Breast epithelium (tissue), 3 donors: ENCODE results near the gene TOGARAM2.

Experiments
- POLR2A ChIP-seq: fragments of 450-650 bp; IDR thresholded peaks from one replicate; pipeline ENCODE4 v1.6.1; 2016; ENCODE audit warnings: antibody characterized with exemption, mild to moderate bottlenecking, moderate library complexity
- TF ChIP-seq, protein P1 (sequence below), 3 donors: fragments of 450-650 bp; IDR thresholded peaks; one replicate each; pipeline ENCODE4 v1.5.1; 2016 to 2017; ENCODE audit warnings: antibody characterized with exemption in 3 of 3, mild to moderate bottlenecking in 3 of 3, moderate library complexity in 3 of 3

GRCh38 chr2:29032189-29032588, 51.1 kb downstream of the TOGARAM2 start:
- TF ChIP-seq, protein P1, sequence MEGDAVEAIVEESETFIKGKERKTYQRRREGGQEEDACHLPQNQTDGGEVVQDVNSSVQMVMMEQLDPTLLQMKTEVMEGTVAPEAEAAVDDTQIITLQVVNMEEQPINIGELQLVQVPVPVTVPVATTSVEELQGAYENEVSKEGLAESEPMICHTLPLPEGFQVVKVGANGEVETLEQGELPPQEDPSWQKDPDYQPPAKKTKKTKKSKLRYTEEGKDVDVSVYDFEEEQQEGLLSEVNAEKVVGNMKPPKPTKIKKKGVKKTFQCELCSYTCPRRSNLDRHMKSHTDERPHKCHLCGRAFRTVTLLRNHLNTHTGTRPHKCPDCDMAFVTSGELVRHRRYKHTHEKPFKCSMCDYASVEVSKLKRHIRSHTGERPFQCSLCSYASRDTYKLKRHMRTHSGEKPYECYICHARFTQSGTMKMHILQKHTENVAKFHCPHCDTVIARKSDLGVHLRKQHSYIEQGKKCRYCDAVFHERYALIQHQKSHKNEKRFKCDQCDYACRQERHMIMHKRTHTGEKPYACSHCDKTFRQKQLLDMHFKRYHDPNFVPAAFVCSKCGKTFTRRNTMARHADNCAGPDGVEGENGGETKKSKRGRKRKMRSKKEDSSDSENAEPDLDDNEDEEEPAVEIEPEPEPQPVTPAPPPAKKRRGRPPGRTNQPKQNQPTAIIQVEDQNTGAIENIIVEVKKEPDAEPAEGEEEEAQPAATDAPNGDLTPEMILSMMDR (IDR thresholded peaks at IDR 0.05) = no peak
- no peak for TF ChIP-seq POLR2A
